COR-L47 (cell line): ENCODE results near the gene TNFRSF6B.

Source experiments
- DNase-seq: peaks from one replicate; lab custom pipeline; 2025; lab: John Stamatoyannopoulos, UW

Gene TNFRSF6B

GRCh38 chr20:63739130-63740069 lies 42.9 kb downstream of the TNFRSF6B start, which contains the start of gene SLC2A4RG:
SLC2A4RG (plus strand) TSS chr20:63739776; CDS start chr20:63739913, 137 bp downstream.
- peak; percentile 40 for DNase-seq

GRCh38 chr20:63740070-63740626 lies 43.7 kb downstream of the TNFRSF6B start:
- no peak for DNase-seq

DNA sequence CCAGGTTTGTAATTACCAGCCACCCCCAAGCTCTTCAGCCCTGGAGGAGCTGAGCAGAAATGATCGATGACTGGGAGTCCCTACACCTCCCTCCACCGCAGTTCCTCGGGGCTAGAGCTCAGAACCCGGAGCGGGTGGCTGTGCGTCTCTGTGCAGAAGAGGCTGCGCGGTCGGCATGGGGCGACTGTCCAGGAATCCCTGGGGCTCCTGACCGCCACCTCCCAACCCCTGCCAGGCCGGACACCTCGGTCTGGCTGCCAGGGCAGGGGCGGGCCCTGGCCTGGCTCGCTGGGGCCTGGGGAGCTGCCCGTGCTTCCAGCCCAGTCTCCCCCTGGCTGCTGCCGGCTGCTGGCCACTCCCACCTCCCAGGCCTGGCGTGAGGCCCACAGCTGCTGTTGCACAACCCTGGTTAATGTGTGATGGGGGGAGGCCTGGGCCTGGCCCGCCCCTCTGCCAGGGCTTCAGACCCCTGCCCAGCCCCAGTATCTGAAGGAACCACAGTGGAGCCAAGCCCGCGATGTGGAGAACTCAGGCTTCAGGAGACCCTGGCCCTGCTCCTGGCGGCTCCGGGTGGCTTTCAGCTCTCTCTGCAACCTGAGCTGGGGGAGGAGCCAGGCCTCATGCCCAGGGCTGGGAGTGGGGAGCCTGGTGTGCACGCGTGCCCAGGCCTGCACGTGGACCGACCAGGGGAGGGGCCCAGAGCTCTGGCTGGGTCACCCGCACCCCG lies 44.3 kb downstream of the TNFRSF6B start:
- DNase-seq = peak; percentile 85

DNA sequence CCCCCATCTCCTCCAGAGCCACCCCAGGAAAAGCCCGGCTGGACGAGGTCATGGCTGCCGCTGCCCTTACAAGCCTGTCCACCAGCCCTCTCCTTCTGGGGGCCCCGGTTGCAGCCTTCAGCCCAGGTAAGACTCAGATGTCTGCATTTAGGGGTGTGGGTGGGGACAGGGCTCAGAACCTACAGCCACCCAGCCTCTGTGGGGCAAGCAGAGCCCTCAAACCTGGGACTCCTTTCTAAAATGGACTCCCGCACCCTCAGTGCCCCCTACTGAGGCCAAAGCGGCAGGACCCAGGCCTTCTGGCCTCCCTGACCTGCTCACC lies 44.9 kb downstream of the TNFRSF6B start:
- no peak for DNase-seq

GRCh38 chr20:63741676-63742380 lies 45.4 kb downstream of the TNFRSF6B start:
- DNase-seq = no peak

DNA sequence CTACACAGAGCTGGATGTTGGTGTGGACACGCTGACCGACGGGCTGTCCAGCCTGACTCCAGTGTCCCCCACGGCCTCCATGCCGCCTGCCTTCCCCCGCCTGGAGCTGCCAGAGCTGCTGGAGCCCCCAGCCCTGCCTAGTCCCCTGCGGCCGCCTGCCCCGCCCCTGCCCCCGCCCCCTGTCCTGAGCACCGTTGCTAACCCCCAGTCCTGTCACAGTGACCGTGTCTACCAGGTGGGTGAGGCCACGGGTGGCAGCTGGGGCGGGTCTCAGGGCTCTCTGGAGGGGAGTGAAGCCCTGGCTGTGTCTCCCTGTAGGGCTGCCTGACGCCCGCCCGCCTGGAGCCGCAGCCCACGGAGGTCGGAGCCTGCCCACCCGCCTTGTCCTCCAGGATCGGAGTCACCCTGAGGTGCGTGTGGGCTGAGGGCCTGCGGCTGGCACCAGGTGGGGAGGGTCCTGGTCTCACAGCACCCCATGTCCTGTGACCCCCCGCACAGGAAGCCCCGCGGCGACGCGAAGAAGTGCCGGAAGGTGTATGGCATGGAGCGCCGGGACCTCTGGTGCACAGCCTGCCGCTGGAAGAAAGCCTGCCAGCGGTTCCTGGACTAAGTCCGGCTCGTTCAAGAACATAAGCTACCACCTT lies 46.1 kb downstream of the TNFRSF6B start:
- no peak for DNase-seq

DNA sequence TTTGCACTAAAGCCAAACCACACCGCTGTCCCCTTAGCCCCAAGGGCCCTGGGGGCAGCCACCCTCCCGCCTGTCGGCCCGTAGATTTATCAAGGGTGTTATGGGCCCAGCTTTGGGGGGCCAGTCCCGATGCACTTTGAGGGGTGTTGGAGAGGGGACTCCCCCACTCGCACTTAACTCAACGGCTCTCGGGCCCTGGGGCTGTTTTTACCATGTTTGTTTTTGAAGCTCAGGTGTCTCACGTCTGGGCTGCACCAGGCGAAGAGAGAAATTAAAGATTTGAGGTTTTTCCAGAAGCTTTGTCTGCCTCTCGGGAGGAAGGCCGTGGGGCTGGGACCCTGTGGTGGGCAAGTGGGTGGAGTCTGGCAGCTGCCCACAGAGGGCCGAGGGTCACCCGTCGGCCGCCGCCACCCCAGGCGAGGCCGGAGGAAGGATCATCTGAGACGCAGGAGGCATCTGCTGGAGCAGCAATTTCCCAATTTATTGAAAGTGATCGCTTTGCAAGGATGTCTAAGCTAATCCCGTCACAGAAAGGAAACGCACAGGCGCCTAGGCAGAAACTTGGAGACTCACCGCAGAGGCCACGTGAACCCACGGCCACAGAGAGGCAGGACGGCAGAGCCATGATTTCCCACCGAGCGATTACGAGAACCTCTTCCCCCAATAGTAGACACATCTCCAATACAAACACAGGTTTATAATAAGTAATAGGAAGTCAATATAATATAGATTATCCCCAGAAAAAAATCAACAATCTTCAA lies 46.9 kb downstream of the TNFRSF6B start:
- DNase-seq = no peak

- DNase-seq = no peak
Measured at GRCh38 chr20:63744158-63744557, 47.7 kb downstream of the TNFRSF6B start.

DNA sequence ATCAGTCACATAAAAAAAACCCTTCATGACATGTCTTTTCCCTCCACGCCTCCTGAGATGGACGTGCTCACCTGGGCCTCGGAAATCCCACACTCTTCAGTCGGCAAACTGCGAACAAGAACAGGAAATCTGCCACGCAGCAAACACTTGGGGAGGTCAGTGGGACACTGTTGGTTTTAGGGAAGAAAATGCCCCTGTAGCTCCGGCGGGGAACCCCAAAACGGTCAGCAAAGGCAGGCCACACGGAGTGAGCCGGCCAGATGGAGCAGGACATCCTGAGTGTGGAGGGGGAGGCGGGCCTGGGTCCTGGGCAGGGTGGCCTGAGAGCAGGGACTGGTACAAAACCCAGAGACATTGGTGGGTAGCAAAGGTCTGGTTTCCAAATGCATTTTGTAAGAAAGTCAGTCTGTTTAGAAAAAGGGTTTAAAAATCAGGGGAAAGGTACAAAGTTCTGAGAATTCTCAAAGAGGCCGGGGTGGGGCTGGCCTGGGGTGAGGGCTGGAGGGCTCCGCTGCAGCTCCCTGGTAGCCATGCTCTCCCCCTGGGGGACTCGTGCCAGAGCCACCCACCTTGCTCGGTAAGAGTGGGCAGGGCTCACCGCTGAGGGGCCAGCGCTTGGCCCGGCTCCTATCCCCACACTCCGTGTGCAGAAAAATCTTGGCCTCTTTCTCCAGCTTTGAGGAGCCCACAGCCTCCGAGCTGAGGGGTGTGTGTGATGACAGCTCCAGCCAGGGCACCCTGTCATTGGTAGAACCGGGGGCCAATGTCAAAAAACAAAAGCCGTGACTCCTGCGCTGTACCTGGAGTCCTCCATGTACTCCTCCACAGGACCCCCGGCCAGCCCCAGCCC lies 48.3 kb downstream of the TNFRSF6B start:
- DNase-seq = no peak

- DNase-seq = no peak
Measured at GRCh38 chr20:63745424-63745805, 49.0 kb downstream of the TNFRSF6B start.

GRCh38 chr20:63745961-63746731 lies 49.7 kb downstream of the TNFRSF6B start:
- no peak for DNase-seq

GRCh38 chr20:63746751-63747315 lies 50.4 kb downstream of the TNFRSF6B start:
- DNase-seq = no peak

- DNase-seq = no peak
Measured at GRCh38 chr20:63747622-63748069, 51.2 kb downstream of the TNFRSF6B start.
